NB4 (cell line): Measurements from ENCODE around the gene TMEM39A.
A peak's percentile ranks its signal among the peaks of the same experiment; 100 is the strongest.

Experiments used
- DNase-seq: peaks from one replicate; pipeline ENCODE4 v3.0.0; 2010; ENCODE audit warnings: low read depth
- H3K4me3 ChIP-seq: one replicate; pipeline ENCODE4 v1.5.1; 2011; ENCODE audit warnings: mild to moderate bottlenecking, low read depth, low read length, moderate library complexity
- CTCF ChIP-seq: IDR thresholded peaks from one replicate; pipeline ENCODE4 v1.5.1; 2012; ENCODE audit warnings: low read depth, low read length
- MAX ChIP-seq: IDR thresholded peaks from 2 replicates; pipeline ENCODE4 v1.6.1; 2011; ENCODE audit warnings: low read depth, low read length
- MYC ChIP-seq: IDR thresholded peaks from 2 replicates; pipeline ENCODE4 v1.6.1; 2011; ENCODE audit warnings: low read depth, low read length
- POLR2A ChIP-seq: IDR thresholded peaks from 2 replicates; pipeline ENCODE4 v1.6.1; 2011; ENCODE audit warnings: mild to moderate bottlenecking; ENCODE audit not compliant: insufficient read length; ENCODE audit errors: extremely low read depth

Gene TMEM39A

GRCh38 chr3:119470866-119471265, 7.5 kb upstream of the TMEM39A start:
- H3K4me3 ChIP-seq: peak overlapping the region; percentile 0
- TF ChIP-seq POLR2A: no peak
- TF ChIP-seq MYC: no peak
- TF ChIP-seq CTCF: no peak
- TF ChIP-seq MAX: no peak
- DNase-seq: no peak

GRCh38 chr3:119469418-119470189, 6.2 kb upstream of the TMEM39A start:
- DNase-seq: peak; percentile 14
- H3K4me3 ChIP-seq: peak overlapping the region; percentile 83
- TF ChIP-seq MAX: no peak
- TF ChIP-seq POLR2A: no peak
- TF ChIP-seq MYC: no peak
- TF ChIP-seq CTCF: no peak

- TF ChIP-seq POLR2A (no peak), MYC (no peak), CTCF (no peak), MAX (no peak)
- H3K4me3 ChIP-seq: peak overlapping the region; percentile 83
- DNase-seq: peak; percentile 51
These were observed 4.6 kb upstream of the TMEM39A start for GRCh38 chr3:119468041-119468440.

GRCh38 chr3:119457246-119457645, 6.2 kb downstream of the TMEM39A start:
- TF ChIP-seq POLR2A (no peak), MAX (no peak), CTCF (no peak), MYC (no peak)
- no peak for DNase-seq
- H3K4me3 ChIP-seq: no peak overlapping the region

GRCh38 chr3:119456469-119456868, 6.9 kb downstream of the TMEM39A start:
- no peak for TF ChIP-seq MAX
- no peak for DNase-seq
- no peak overlapping the region for H3K4me3 ChIP-seq

GRCh38 chr3:119453822-119454221, 9.6 kb downstream of the TMEM39A start:
- no peak for TF ChIP-seq CTCF
- TF ChIP-seq POLR2A: no peak
- no peak for TF ChIP-seq MAX
- TF ChIP-seq MYC: no peak
- DNase-seq: no peak
- H3K4me3 ChIP-seq: no peak overlapping the region
